GM18868 (cell line): ENCODE results near the gene GPR62.
"Not testable (repeated sequence)": the region's sequence is repeated elsewhere in the genome, so short reads cannot be mapped to it uniquely, and the experiment has no call there.

Experiments
- ATAC-seq: cut with Tn5 transposase; IDR thresholded peaks from one replicate; pipeline ENCODE4 v1.9.1; 2021; ENCODE audit warnings: mild to moderate bottlenecking, moderate library complexity; ENCODE audit not compliant: unreplicated experiment

GPR62 gene

GRCh38 chr3:51955175-51955892 is at the start of gene GPR62:
GPR62 (plus strand) TSS chr3:51955381; CDS start chr3:51955653, 272 bp downstream.
- ATAC-seq, result no peak

GRCh38 chr3:51908026-51908425 is 47.2 kb upstream of the GPR62 start:
- no peak for ATAC-seq

GRCh38 chr3:51916418-51916817 is 38.8 kb upstream of the GPR62 start:
- no peak for ATAC-seq

- ATAC-seq, result no peak
Observed at GRCh38 chr3:51921081-51921578, 34.1 kb upstream of the GPR62 start.

GRCh38 chr3:51927061-51927977 is 27.9 kb upstream of the GPR62 start:
- no peak for ATAC-seq

GRCh38 chr3:51928438-51928837 is 26.7 kb upstream of the GPR62 start:
- ATAC-seq, result no peak

GRCh38 chr3:51928981-51929380 is 26.2 kb upstream of the GPR62 start:
- ATAC-seq, result not testable (repeated sequence)

- ATAC-seq, result no peak
Observed at GRCh38 chr3:51929420-51930003, 25.7 kb upstream of the GPR62 start.

GRCh38 chr3:51930439-51930838 is 24.7 kb upstream of the GPR62 start:
- ATAC-seq, result no peak

GRCh38 chr3:51931756-51932155 is 23.4 kb upstream of the GPR62 start:
- no peak for ATAC-seq

- ATAC-seq, result no peak
Observed at GRCh38 chr3:51932471-51933370, 22.5 kb upstream of the GPR62 start.

GRCh38 chr3:51933471-51934138 is 21.6 kb upstream of the GPR62 start:
- ATAC-seq, result no peak

GRCh38 chr3:51934139-51934850 is 20.9 kb upstream of the GPR62 start:
- ATAC-seq, result no peak

GRCh38 chr3:51934991-51935885 is 19.9 kb upstream of the GPR62 start:
- no peak for ATAC-seq

- no peak for ATAC-seq
Observed at GRCh38 chr3:51935886-51936755, 19.1 kb upstream of the GPR62 start.

GRCh38 chr3:51937014-51937413 is 18.2 kb upstream of the GPR62 start:
- no peak for ATAC-seq
